Activated T-helper 1 cell treated with anti-CD3 and anti-CD28 coated beads, Interleukin-12 subunit alpha, Interleukin-12 subunit beta, Interleukin-2, Interleukin-4 antibody, amounts not matched to agents 30 ng/mL and 10 ng/mL and 1 ng/mL, durations not matched to agents 14 hours and 24 hours and 36 hours (primary cell): ENCODE results near the gene PSEN2. TPM values are rescaled to one million over a fixed set of nuclear protein-coding genes. Genes with fewer than 3 reads are reported as not detected.

Experiments used
- DNase-seq: peaks from one replicate; pipeline ENCODE4 v3.0.0; 2021; ENCODE audit warnings: low spot score
- H3K27ac Mint-ChIP-seq: one replicate; pipeline ENCODE4 v1.8.0; 2021; ENCODE audit warnings: mild to moderate bottlenecking, mixed read lengths
- H3K27me3 Mint-ChIP-seq: one replicate; pipeline ENCODE4 v1.8.0; 2022; ENCODE audit warnings: mild to moderate bottlenecking, moderate library complexity, mixed read lengths; ENCODE audit not compliant: insufficient read depth
- H3K36me3 Mint-ChIP-seq: one replicate; pipeline ENCODE4 v1.8.0; 2021; ENCODE audit warnings: low read depth, mixed read lengths
- H3K4me1 Mint-ChIP-seq: one replicate; pipeline ENCODE4 v1.8.0; 2021; ENCODE audit warnings: low read depth, mixed read lengths
- H3K4me3 Mint-ChIP-seq: one replicate; pipeline ENCODE4 v1.8.0; 2021; ENCODE audit warnings: mild to moderate bottlenecking, moderate library complexity, mixed read lengths
- H3K9me3 Mint-ChIP-seq: one replicate; pipeline ENCODE4 v1.8.0; 2021; ENCODE audit warnings: mixed read lengths
- intact Hi-C: fragments of 100-400 bp; cut with micrococcal nuclease; formaldehyde crosslinking; loops from one replicate; pipeline ENCODE4 v1.15.1; 2024
- total RNA-seq: library from RNA; stranded (reverse); gene quantifications from 2 replicates; pipeline ENCODE4 v1.2.3, GENCODE V29; 2022

The PSEN2 gene
- total RNA-seq, 1 donor from 2014 or later: 13.5 TPM

DNA sequence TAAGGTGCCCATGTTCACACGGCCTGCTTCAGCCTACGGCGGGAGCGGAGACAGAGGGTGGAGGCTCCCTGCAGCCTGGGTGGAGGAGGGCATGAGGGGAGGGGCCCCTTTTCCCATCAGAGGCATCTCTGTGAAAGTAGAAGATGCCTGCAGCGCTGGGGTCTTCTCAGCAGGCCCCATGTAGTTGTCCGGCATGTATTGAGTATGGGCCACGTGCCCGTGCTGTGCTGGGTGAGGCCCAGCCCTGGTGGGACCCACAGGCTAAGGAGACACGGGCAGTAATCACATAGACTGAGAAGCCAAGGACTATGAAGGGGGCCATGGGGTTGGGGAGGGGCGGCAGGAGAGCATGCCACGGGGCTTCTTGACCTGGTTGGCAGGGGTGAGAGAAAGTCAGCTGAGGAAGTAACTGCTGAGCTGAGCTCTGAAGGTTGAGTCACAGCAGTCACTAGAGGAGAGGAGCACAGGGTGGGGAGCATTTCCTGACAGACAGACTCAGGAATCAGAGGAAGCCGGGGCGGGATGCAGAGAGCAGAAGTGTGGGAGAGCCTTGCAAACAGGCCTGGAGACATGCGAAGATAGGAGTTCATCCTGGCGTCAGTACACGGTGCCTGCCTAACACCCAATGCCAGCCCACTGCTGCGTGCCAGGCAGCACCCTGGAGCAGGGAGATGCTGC, 21.6 kb downstream of the PSEN2 start:
- Mint-ChIP-seq H3K36me3 (peaks cover 19% of the 10 kb centered on the region), H3K4me1 (no peaks in the 10 kb centered on the region), H3K27me3 (no peaks in the 10 kb centered on the region), H3K4me3 (no peak overlapping the region), H3K27ac (no peak overlapping the region), H3K9me3 (no peaks in the 10 kb centered on the region)
- no peak for DNase-seq
- intact Hi-C loops: no loop called here

DNA sequence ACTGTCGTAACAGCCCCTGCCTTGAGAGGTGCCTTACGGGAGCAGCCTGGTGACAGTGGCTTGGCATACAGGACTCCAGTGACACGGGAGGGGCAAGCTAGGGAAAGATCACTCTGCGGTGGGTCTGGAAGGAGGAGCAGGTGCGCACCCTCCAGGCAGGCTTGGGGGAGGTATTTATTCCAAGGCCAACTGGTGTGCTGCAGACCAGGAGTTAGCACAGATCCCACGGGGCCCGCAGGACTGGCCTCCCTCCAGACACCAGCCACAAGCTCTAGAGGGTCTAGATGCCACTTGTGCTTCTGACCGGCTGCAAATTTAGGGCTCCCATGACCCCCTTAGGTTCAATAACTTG, 22.1 kb downstream of the PSEN2 start:
- DNase-seq: no peak
- H3K9me3 Mint-ChIP-seq: no peaks in the 10 kb centered on the region
- no peak overlapping the region for H3K4me3 Mint-ChIP-seq
- intact Hi-C loops: no loop called here
- peaks cover 19% of the 10 kb centered on the region for H3K36me3 Mint-ChIP-seq
- H3K4me1 Mint-ChIP-seq: no peaks in the 10 kb centered on the region
- H3K27me3 Mint-ChIP-seq: no peaks in the 10 kb centered on the region
- H3K27ac Mint-ChIP-seq: no peak overlapping the region

DNA sequence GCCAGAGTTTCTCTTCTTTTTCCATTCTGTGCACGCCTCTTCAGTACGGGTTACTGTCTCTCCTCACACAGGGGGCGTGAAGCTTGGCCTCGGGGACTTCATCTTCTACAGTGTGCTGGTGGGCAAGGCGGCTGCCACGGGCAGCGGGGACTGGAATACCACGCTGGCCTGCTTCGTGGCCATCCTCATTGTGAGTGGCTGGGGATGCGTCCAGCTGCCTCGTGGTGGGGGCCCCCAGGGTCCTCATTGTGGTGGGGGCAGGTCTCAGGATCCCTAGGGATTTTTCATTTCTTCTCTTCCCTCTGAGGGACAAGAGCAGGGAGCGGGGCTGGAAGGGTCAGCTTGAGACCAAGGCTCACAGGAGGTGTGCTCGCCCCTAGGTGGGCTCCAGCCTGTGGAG, 23.5 kb downstream of the PSEN2 start:
- no peak overlapping the region for H3K4me3 Mint-ChIP-seq
- H3K36me3 Mint-ChIP-seq: peaks cover 10% of the 10 kb centered on the region
- intact Hi-C loops: no loop called here
- no peak overlapping the region for H3K27ac Mint-ChIP-seq
- no peaks in the 10 kb centered on the region for H3K4me1 Mint-ChIP-seq
- no peak for DNase-seq
- no peaks in the 10 kb centered on the region for H3K27me3 Mint-ChIP-seq
- no peaks in the 10 kb centered on the region for H3K9me3 Mint-ChIP-seq

- Mint-ChIP-seq H3K4me3 (no peak overlapping the region), H3K27me3 (no peaks in the 10 kb centered on the region), H3K4me1 (no peaks in the 10 kb centered on the region), H3K27ac (no peak overlapping the region), H3K9me3 (no peaks in the 10 kb centered on the region), H3K36me3 (peaks cover 14% of the 10 kb centered on the region)
- intact Hi-C loops: no loop called here
- no peak for DNase-seq
Measured at GRCh38 chr1:226894826-226895225, 24.4 kb downstream of the PSEN2 start.

DNA sequence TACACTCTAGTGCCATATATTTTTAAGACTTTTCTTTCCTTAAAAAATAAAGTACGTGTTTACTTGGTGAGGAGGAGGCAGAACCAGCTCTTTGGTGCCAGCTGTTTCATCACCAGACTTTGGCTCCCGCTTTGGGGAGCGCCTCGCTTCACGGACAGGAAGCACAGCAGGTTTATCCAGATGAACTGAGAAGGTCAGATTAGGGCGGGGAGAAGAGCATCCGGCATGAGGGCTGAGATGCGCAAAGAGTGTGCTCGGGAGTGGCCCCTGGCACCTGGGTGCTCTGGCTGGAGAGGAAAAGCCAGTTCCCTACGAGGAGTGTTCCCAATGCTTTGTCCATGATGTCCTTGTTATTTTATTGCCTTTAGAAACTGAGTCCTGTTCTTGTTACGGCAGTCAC, 25.2 kb downstream of the PSEN2 start:
- H3K4me1 Mint-ChIP-seq: no peaks in the 10 kb centered on the region
- no peak overlapping the region for H3K27ac Mint-ChIP-seq
- intact Hi-C loops: no loop called here
- DNase-seq: no peak
- peaks cover 11% of the 10 kb centered on the region for H3K36me3 Mint-ChIP-seq
- no peaks in the 10 kb centered on the region for H3K9me3 Mint-ChIP-seq
- H3K4me3 Mint-ChIP-seq: no peak overlapping the region
- no peaks in the 10 kb centered on the region for H3K27me3 Mint-ChIP-seq

GRCh38 chr1:226898246-226898645, 27.8 kb downstream of the PSEN2 start:
- Mint-ChIP-seq H3K36me3 (peaks cover 9% of the 10 kb centered on the region), H3K4me1 (no peaks in the 10 kb centered on the region)
- intact Hi-C loops: no loop called here

DNA sequence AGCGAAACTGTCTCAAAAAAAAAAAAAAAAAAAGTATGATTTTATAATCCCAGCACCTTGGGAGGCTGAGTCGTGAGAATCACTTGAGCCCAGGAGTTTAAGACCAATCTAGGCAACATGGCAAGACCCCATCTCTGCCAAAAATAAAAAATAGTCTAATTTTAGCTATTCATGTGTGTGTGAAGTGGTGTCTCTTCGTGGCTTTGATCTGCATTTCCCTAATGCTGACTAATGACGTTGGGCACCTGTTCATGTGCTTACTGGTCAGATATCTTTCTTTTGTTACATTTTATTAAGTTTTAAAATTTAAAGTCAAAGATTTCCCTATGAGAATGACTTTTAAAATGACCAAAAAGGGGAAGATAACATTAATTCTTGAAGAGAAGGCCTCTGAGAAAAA, 31.0 kb downstream of the PSEN2 start:
- Mint-ChIP-seq H3K36me3 (peaks cover 14% of the 10 kb centered on the region), H3K9me3 (no peaks in the 10 kb centered on the region), H3K27ac (no peak overlapping the region), H3K4me1 (no peaks in the 10 kb centered on the region), H3K4me3 (no peak overlapping the region), H3K27me3 (no peaks in the 10 kb centered on the region)
- intact Hi-C loops: no loop called here
- no peak for DNase-seq

More at GRCh38 chr1:226898246-226898645, 27.8 kb downstream of the PSEN2 start:
- no peak overlapping the region for H3K4me3 Mint-ChIP-seq
- no peaks in the 10 kb centered on the region for H3K9me3 Mint-ChIP-seq
- DNase-seq: no peak
- no peaks in the 10 kb centered on the region for H3K27me3 Mint-ChIP-seq
- no peak overlapping the region for H3K27ac Mint-ChIP-seq

DNA sequence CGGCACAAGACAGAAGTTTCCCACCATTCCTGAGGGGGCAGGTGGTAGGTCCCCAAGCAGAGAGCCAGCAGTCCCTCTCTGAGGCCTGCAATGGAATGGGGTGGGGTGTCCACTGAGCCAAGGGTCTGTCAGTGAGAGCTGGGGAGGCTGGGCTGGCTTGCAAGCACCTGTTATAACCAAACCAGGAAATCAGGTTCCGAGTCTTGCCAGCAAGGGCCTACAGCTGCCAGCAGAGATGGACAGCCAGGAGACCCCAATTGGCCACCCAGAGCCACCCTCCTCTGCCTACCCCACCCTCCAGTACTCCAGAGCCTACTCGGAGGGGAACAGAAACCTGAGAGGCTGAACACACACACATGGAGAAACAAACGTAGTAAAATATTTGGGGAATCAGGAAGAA, 32.2 kb downstream of the PSEN2 start:
- Mint-ChIP-seq H3K9me3 (no peaks in the 10 kb centered on the region), H3K27me3 (no peaks in the 10 kb centered on the region), H3K4me3 (no peak overlapping the region), H3K36me3 (peaks cover 14% of the 10 kb centered on the region), H3K4me1 (no peaks in the 10 kb centered on the region), H3K27ac (no peak overlapping the region)
- no peak for DNase-seq
- intact Hi-C loops: no loop called here

DNA sequence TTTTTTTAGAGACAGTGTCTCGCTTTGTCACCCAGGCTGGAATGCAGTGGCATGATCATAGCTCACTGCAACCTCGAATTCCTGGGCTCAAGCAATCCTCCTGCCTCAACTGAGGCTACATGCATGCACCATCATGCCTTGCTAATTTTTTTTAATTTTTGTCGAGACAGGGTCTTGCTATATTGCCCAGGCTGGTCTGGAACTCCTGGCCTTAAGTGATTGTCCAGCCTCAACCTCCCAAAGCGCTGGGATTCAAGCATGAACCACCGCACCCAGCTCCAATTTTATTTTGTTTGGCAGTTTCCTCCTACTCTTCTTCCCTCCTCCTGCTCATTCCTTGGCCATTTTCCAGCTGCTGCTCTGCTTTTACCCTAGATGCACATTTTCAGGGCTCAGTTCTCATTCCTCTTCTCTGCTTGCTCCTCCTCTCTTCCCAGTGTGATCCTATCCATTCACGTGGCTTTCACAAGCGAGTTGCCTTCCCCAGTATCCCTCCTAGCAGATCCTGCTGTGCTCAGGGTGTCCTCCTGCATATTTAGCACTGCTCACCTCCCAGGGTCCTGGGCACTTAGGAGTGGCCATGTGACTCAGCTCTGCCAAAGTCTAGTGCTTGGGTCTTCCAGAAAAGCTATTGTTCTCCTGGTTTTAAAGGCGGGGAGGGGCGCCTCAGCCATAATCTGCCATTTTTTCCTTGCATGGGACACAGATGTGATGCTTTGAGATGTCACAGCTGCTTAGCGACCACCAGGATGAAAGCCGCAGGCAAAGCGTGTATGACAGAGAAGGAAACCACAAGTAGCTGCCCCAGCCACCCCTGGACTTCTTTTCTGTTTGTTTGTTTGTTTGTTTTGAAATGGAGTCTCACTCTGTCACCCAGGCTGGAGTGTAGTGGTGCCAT, 33.7 kb downstream of the PSEN2 start:
- Mint-ChIP-seq H3K36me3 (peaks cover 15% of the 10 kb centered on the region), H3K27ac (no peak overlapping the region), H3K27me3 (no peaks in the 10 kb centered on the region), H3K9me3 (no peaks in the 10 kb centered on the region), H3K4me1 (no peaks in the 10 kb centered on the region), H3K4me3 (no peak overlapping the region)
- intact Hi-C loops: no loop called here
- no peak for DNase-seq

DNA sequence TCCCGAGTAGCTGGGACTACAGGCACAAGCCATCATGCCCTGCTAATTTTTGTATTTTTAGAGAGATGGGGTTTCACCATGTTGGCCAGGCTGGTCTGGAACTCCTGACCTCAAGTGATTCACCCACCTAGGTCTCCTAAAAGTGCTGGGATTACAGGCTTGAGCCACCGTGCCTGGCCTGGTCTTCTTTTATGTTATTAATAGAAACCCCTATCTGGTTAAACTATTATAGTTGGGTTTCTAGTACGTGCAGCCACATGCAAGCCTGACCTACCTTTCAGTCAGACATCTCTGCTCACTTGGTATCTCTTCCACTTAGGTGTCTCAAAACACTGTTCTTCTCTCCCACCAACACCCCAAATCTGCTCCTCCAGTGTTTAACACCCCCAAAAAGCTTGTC, 34.4 kb downstream of the PSEN2 start:
- DNase-seq: no peak
- no peak overlapping the region for H3K4me3 Mint-ChIP-seq
- no peaks in the 10 kb centered on the region for H3K4me1 Mint-ChIP-seq
- no peaks in the 10 kb centered on the region for H3K9me3 Mint-ChIP-seq
- H3K27ac Mint-ChIP-seq: no peak overlapping the region
- no peaks in the 10 kb centered on the region for H3K27me3 Mint-ChIP-seq
- peaks cover 11% of the 10 kb centered on the region for H3K36me3 Mint-ChIP-seq
- intact Hi-C loops: no loop called here

DNA sequence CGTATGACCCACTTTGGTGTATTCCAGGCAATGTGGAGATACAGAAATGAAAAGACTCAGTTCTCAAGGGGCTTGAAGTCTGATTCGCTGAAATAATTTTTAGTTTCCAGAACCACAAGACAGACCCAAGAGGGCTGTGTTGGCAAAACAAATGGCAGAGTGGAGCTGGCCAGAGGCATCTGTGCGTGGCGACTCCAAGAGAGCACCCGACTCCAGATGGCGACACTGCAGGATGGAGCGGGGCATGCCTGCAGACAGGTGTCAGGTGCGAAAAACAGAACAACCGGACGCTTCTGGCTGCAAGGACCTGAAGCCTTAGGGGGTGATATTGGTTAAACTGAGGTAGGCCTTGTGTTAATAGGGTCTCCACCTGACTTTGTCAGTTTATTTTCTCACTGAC, 38.0 kb downstream of the PSEN2 start:
- DNase-seq: no peak
- Mint-ChIP-seq H3K4me1 (peaks cover 6% of the 10 kb centered on the region), H3K27ac (no peak overlapping the region), H3K27me3 (no peaks in the 10 kb centered on the region), H3K4me3 (no peak overlapping the region), H3K9me3 (no peaks in the 10 kb centered on the region), H3K36me3 (peaks cover 6% of the 10 kb centered on the region)
- intact Hi-C loops: no loop called here

- Mint-ChIP-seq H3K9me3 (no peaks in the 10 kb centered on the region), H3K36me3 (peaks cover 5% of the 10 kb centered on the region), H3K4me3 (no peak overlapping the region), H3K4me1 (peaks cover 10% of the 10 kb centered on the region), H3K27ac (no peak overlapping the region), H3K27me3 (no peaks in the 10 kb centered on the region)
- DNase-seq: no peak
- intact Hi-C loops: no loop called here
Measured at GRCh38 chr1:226908913-226909312, 38.5 kb downstream of the PSEN2 start.

DNA sequence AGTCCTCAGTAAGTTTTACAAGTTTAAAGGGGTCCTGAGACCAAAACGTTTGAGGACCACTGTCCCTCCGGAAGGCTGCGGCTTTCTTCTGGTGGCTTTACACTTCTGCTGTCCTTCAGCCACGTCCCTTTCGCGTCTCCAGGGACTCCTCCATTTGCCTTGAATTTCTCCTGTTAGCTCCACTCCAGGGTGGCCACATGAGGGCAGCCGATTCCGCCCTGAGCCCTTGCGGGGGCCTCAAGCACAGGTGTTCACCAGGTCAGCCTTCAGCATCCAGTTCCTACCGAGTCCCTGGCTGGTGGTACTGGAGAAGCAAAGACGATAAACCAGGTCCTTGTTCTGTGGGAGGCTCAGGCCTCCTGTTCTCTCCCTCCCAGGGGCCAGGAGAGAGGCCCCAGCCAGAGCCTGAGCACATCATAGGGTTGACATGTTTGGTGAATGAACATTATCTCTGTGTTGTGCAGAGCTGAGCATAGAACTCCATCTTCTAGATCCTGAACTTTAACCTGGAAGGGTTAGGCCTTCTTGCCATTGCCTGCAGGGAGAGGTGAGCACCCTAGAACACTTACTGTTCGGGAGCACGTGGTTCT, 42.3 kb downstream of the PSEN2 start:
- Mint-ChIP-seq H3K4me3 (no peak overlapping the region), H3K9me3 (no peaks in the 10 kb centered on the region), H3K4me1 (peaks cover 28% of the 10 kb centered on the region), H3K27me3 (no peaks in the 10 kb centered on the region), H3K36me3 (peaks cover 8% of the 10 kb centered on the region), H3K27ac (no peak overlapping the region)
- intact Hi-C loops: no loop called here
- no peak for DNase-seq
